Measurements from ENCODE around the gene CCDC7.

DNA sequence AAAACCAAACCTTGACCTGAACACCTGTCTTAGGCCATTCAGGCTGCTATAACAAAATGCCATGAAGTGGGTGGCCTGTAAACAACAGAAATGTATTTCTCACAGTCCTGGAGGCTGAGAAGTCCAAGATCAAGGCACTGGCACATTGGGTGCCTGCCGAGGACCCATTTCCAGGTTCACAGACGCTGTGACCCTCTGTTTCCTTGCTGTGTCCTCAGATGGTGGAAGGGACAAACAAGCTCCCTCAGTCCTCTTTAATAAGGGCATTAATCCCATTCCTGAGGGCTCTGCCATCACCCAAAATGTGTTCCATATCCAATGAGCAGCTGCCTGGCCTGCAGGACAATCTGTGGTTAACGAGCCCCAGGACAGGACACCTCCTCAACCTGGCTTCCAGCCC, 444.5 kb downstream of the CCDC7 start:
- no peak for TF ChIP-seq POLR2A (IDR thresholded peaks at IDR 0.05)
- TF ChIP-seq, protein P1, sequence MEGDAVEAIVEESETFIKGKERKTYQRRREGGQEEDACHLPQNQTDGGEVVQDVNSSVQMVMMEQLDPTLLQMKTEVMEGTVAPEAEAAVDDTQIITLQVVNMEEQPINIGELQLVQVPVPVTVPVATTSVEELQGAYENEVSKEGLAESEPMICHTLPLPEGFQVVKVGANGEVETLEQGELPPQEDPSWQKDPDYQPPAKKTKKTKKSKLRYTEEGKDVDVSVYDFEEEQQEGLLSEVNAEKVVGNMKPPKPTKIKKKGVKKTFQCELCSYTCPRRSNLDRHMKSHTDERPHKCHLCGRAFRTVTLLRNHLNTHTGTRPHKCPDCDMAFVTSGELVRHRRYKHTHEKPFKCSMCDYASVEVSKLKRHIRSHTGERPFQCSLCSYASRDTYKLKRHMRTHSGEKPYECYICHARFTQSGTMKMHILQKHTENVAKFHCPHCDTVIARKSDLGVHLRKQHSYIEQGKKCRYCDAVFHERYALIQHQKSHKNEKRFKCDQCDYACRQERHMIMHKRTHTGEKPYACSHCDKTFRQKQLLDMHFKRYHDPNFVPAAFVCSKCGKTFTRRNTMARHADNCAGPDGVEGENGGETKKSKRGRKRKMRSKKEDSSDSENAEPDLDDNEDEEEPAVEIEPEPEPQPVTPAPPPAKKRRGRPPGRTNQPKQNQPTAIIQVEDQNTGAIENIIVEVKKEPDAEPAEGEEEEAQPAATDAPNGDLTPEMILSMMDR (IDR thresholded peaks at IDR 0.05): no peak
